Measurements from ENCODE around the gene ATP8A2.

DNA sequence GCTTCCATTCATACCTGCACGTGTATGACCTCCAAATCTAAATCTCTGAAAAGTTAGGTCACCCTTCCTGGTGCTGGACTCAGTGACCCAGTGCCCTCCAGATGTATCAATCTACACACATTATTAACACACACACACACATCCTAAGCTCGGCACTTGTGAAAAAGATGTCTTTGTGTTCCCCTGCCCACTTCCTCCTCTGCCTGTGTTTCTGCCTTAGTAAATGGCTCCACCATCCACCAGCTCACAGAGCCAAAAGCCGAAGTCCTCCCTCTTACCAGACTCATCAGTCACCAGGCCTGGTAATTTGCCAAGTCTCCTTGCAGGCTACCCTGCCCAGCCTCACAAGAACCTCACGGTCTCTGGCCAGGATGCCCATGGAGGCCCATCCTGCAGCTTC, 548.5 kb downstream of the ATP8A2 start:
- TF ChIP-seq EZH2 (IDR thresholded peaks at IDR 0.05), result no peak
- TF ChIP-seq POLR2AphosphoS5 (IDR thresholded peaks at IDR 0.05; ENCODE audit: borderline replicate concordance, low read depth, low read length), result no peak
